Fibroblast of villous mesenchyme (primary cell): ENCODE results near the gene ZBTB16. TPM values are rescaled to one million over a fixed set of nuclear protein-coding genes. Genes with fewer than 3 reads are reported as not detected.
A peak's percentile ranks its signal among the peaks of the same experiment; 100 is the strongest.

ENCODE experiments used
- DNase-seq: peaks from one replicate; pipeline ENCODE4 v3.0.0-alpha.2; 2010; ENCODE audit warnings: low read depth
- H3K4me3 ChIP-seq: 2 replicates; pipeline ENCODE4 v1.5.1; 2011; ENCODE audit warnings: low read depth, mild to moderate bottlenecking, low read length
- CTCF ChIP-seq: IDR thresholded peaks from 2 replicates; pipeline ENCODE4 v1.5.1; 2012; ENCODE audit warnings: low read depth, mild to moderate bottlenecking, low read length; ENCODE audit not compliant: insufficient read depth
- total RNA-seq: library from RNA; depleted of rRNA; stranded (reverse); fragments of >200 nt; gene quantifications from 2 replicates; pipeline ENCODE4 v1.2.3, GENCODE V29; 2012

Gene ZBTB16
- total RNA-seq, 1 donor, result 0.86 TPM

GRCh38 chr11:114099392-114100178, 40.1 kb downstream of the ZBTB16 start:
- peak; percentile 91 for DNase-seq
- H3K4me3 ChIP-seq, result no peak overlapping the region
- no peak for TF ChIP-seq CTCF

GRCh38 chr11:114102993-114103896, 43.7 kb downstream of the ZBTB16 start:
- no peak for TF ChIP-seq CTCF
- H3K4me3 ChIP-seq, result no peak overlapping the region
- no peak for DNase-seq

GRCh38 chr11:114105611-114106010, 46.1 kb downstream of the ZBTB16 start:
- no peak for TF ChIP-seq CTCF
- no peak for DNase-seq
- no peak overlapping the region for H3K4me3 ChIP-seq

- no peak for TF ChIP-seq CTCF
- no peak overlapping the region for H3K4me3 ChIP-seq
- no peak for DNase-seq
Measured at GRCh38 chr11:114106047-114106446, 46.5 kb downstream of the ZBTB16 start.

GRCh38 chr11:114106986-114107385, 47.5 kb downstream of the ZBTB16 start:
- no peak for DNase-seq
- TF ChIP-seq CTCF, result no peak
- H3K4me3 ChIP-seq, result no peak overlapping the region

- no peak overlapping the region for H3K4me3 ChIP-seq
- no peak for DNase-seq
- TF ChIP-seq CTCF, result no peak
Measured at GRCh38 chr11:114108501-114109205, 49.1 kb downstream of the ZBTB16 start.
